HCT116 (cell line): ENCODE measurements around the gene CLEC2B.

ENCODE experiments used
- CTCF ChIP-seq, 3 experiments: fragments of 200-600 bp in 1 of 3; sonication (generic) in 1 of 3; IDR thresholded peaks in 2 of 3; conservative IDR thresholded peaks in 1 of 3; 2 replicates each; pipeline ENCODE4 v1.5.1; 2012 to 2017; ENCODE audit warnings: low read depth in 2 of 3, low read length in 2 of 3, antibody characterized with exemption in 1 of 3, borderline replicate concordance in 1 of 3, control low read depth in 1 of 3, mild to moderate bottlenecking in 1 of 3, mixed read lengths in 1 of 3, mixed run types in 1 of 3, moderate library complexity in 1 of 3; ENCODE audit not compliant: insufficient read depth in 1 of 3
- EZH2 ChIP-seq: fragments of 200-600 bp; sonication (generic); IDR thresholded peaks from 2 replicates; pipeline ENCODE4 v1.6.1; 2017; ENCODE audit warnings: antibody characterized with exemption, mixed run types
- JUND ChIP-seq: IDR thresholded peaks from 2 replicates; pipeline ENCODE4 v1.6.1; 2012
- MAX ChIP-seq: IDR thresholded peaks from 2 replicates; pipeline ENCODE4 v1.6.1; 2012
- POLR2A ChIP-seq: IDR thresholded peaks from 2 replicates; pipeline ENCODE4 v1.7.0; 2011; ENCODE audit warnings: borderline replicate concordance; ENCODE audit not compliant: insufficient read depth, insufficient read length; ENCODE audit errors: extremely low read depth
- POLR2AphosphoS5 ChIP-seq: IDR thresholded peaks from 2 replicates; pipeline ENCODE4 v1.6.1; 2011; ENCODE audit warnings: mild to moderate bottlenecking, low read depth, low read length, moderate library complexity
- REST ChIP-seq: IDR thresholded peaks from 2 replicates; pipeline ENCODE4 v1.6.1; 2012; ENCODE audit warnings: low read depth
- SP1 ChIP-seq: IDR thresholded peaks from 2 replicates; pipeline ENCODE4 v1.6.1; 2012; ENCODE audit warnings: low read depth
- ZBTB33 ChIP-seq: IDR thresholded peaks from 2 replicates; pipeline ENCODE4 v1.6.1; 2011; ENCODE audit warnings: mild to moderate bottlenecking, low read length, moderate library complexity; ENCODE audit not compliant: insufficient replicate concordance; ENCODE audit errors: extremely low read depth
- ZNF274 ChIP-seq: fragments of 200-500 bp; sonication (Bioruptor generic); IDR thresholded peaks from 2 replicates; pipeline ENCODE4 v1.6.1; 2014; ENCODE audit warnings: mild to moderate bottlenecking, low read depth, low read length, inconsistent platforms

GRCh38 chr12:9843407-9843806 lies 25.7 kb downstream of the CLEC2B start:
- TF ChIP-seq SP1 (no peak), CTCF (IDR thresholded peaks at IDR 0.05 in 2 of 3, conservative IDR thresholded peaks at IDR 0.05 in 1 of 3; ENCODE audit: borderline replicate concordance in 1 of 3, insufficient read depth in 1 of 3, low read depth in 2 of 3, low read length in 2 of 3) (no peak), JUND (no peak), EZH2 (no peak), ZNF274 (no peak), POLR2A (no peak), REST (no peak), ZBTB33 (no peak), POLR2AphosphoS5 (no peak), MAX (no peak)
